ENCODE data around the gene KRABD2.
"Not testable (repeated sequence)": the region's sequence is repeated elsewhere in the genome, so short reads cannot be mapped to it uniquely, and the experiment has no call there.

KRABD2 gene

DNA sequence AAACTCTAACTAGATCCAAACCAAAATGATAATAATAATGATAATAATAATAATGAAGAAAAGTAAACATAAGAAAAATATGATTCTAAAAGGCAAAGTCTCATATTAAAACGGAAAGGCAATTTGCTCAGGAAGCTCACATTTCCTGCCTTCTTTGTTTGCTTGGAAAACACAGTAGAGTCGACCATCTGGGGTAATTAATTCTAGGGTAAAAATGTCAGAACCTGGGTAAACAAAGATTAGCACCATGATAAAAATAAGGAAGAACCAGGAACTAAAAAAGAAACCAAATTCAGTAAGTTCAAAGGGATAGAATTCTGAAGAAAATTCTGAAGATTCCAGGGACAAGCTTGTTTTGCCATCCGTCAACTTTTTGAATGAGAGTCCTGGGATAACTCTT, 16.2 kb downstream of the KRABD2 start:
- DNase-seq = no peak

DNA sequence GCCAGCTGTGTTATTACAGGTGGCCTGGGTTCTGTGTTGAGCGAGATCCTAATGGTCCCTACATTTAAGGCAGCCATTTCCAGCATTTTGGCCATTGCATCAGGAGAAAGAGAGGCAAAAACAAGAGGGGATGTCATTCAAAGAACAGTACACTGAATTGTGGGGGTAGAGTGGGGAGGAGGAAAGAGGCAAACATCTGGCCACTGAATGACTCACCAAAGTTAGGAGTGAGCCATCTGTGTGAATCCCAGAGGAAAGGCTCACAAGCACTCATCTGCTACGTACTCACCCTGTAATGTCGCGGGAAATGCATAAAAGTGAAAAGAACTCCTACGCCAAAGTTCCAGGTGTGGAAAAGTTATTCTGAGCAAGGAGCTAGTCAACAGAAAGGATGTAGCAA, 16.7 kb downstream of the KRABD2 start:
- no peak for DNase-seq

DNA sequence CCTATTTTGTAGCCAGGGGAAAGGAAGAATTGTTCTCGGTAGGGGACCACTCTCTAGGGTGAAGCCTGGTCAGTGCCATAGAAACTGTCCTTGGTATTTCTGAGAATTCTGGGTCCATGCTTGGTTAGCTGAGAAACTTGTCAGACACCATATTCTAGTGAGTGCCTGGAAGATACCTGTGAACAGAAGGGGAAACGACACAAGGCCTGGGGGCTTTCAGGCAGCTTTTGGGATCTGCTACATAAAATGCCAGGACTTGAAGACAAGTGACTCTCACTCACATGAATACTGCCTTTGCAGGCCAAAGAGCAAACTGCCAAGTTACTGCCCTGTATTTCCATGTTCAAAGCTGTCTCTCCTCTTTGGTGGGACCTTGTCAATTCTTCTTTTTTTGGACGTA, 18.6 kb downstream of the KRABD2 start:
- DNase-seq = no peak

DNA sequence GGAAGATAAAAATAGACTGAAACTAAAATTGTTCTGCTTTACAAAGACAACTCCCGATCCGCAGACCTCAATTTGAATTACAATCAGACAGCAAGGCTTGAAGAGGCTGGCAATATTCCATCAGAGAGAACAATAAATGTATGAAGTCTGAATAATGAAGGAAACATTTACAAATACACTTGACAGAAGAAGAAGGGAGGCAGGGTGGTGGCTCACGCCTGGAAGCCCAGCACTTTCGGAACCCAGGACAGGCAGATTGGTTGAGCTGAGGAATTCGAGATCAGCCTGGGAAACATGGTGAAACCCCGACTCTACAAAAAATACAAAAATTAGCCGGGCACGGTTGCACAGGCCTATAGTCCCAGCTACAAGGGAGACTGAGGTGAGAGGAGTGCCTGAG, 22.3 kb downstream of the KRABD2 start:
- no peak for DNase-seq

GRCh38 chr17:8353736-8354135, 22.8 kb downstream of the KRABD2 start:
- no peak for DNase-seq

- no peak for DNase-seq
These were observed 26.2 kb downstream of the KRABD2 start for GRCh38 chr17:8350339-8350738.

- DNase-seq = not testable (repeated sequence)
These were observed 29.5 kb downstream of the KRABD2 start for GRCh38 chr17:8347001-8347400.

- DNase-seq = no peak
These were observed 30.4 kb downstream of the KRABD2 start for GRCh38 chr17:8345951-8346665.

- DNase-seq = no peak
These were observed 31.3 kb downstream of the KRABD2 start for GRCh38 chr17:8345052-8345690.

- DNase-seq = no peak
These were observed 35.0 kb downstream of the KRABD2 start for GRCh38 chr17:8341456-8341855.

DNA sequence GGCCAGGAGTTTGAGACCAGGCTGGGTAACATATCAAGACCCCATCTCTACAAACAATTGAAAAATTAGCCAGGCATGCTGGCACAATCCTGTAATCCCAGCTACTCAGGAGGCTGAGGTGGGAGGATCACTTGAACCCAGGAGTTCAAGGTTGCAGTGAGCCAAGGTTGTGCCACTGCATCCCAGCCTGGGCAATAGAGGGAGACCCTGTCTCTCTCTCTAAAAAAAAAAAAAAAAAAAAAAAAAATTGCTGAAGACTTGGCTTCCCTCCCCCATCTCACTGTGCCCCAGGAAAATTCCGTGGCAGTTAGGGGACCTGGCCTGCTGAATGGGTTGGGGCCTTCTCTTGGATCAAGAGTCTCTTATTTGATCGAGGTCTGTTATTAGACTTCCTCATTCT, 37.0 kb downstream of the KRABD2 start, which contains the start of gene ODF4:
Gene ODF4, plus strand, starts transcription at position 301 of the 400 bp plus-strand sequence. CDS start 212 bp downstream, outside the sequence.
- DNase-seq = no peak

DNA sequence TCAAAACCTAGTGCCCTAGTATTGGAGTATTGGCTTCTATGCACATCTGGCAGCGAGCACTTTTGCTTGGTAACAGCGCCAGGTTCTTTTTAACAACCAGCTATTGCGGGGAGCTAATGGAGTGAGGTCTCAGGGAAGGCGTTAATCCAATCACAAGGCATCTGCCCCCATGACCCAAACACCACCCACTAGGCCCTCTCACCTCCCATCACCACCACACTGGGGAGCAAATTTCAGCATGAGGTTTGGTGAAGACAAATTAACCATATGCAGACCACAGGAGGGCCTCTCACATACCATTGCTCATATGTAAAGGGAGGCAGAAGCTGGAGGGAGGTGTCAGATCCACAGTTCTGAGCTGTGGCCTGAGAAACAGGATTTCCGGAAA, 37.8 kb downstream of the KRABD2 start:
- DNase-seq = no peak

- DNase-seq = peak in 1 of 2 donors; percentile 1
These were observed 38.4 kb downstream of the KRABD2 start for GRCh38 chr17:8337802-8338752.

DNA sequence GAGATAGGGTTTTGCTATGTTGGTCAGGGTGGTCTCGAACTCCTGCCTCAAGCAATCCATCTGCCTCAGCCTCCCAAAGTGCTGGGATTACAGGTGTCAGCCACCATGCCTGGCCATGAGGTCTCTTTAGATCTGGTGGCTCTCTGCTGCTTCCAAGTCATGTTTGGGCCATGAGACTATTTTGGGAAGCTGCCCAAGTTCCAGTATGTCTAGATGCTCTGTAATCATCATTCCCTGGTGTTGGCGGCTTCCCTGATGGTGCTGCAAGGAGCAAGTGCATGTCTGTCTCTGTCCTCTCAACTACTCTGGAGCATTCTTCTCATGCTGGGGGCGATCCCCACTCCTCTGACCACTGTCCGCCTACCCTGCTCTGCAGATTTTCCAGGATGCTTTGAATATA, 43.2 kb downstream of the KRABD2 start:
- DNase-seq = no peak

DNA sequence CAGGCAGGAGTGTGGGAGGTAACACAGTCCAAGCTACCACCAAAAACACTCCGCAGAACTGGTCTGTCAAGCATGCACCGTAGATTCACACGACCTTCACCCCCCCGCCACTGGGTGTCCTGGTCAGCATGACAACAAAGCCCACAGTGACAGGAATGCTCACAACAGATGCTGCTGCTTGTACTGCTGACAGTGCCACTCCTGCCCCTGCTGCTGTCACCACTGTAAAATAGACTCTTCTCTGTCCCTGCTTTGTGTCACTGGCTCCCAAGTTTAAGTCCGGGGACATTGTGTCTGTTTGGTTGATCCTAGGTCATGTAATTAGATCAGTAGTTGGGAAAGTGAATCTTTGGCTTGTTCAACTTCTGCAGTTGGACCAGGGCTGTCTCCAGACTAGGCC, 43.8 kb downstream of the KRABD2 start:
- DNase-seq = no peak

DNA sequence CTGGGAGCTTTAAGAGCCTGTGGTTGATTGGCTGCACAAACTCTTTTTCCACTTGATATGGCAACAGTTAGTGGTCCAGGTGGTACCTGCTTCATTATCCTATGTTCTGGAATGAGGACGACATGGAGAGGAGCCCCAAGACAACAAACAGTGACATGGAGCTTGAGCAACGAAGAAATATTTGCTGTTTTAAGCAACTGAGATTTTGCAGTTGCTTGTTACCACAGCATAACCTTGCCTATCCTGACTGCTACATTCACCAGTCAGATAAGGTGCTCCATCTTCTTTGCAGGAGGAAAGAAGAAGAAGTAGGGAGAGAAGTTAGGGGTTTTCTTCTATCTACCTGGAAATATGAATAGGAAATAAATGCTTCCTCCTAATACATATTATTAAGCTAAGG, 44.4 kb downstream of the KRABD2 start:
- no peak for DNase-seq

DNA sequence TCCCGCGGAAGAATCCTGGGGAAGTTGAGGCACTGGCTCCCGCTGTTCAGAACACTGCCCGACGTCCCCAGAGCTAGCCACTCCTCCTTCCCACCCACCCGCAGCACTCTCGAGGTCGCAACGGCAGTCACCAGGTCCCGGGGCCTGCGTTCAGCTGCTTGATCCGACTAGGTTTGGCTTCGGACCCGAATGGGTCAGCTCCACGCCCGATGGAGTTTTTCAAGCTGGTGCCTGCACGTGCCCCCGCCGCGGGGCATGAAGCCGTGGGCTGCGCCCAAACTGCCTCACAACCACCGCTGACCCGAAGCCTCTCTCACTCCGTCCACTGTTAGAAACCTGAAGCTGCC, 49.2 kb downstream of the KRABD2 start:
- DNase-seq = no peak
